ENCODE results near the gene DECR2. TPM values are rescaled to one million over a fixed set of nuclear protein-coding genes. Genes with fewer than 3 reads are reported as not detected.
A peak's percentile ranks its signal among the peaks of the same experiment; 100 is the strongest.
"Not testable (repeated sequence)": the region's sequence is repeated elsewhere in the genome, so short reads cannot be mapped to it uniquely, and the experiment has no call there.

The DECR2 gene
- total RNA-seq, 1 experiment from 2014 or later, result 37.2 TPM

- Mint-ChIP-seq H3K4me3 (ENCODE audit: unreplicated experiment) (no peak overlapping the region), H3K9me3 (ENCODE audit: unreplicated experiment) (no peaks in the 10 kb centered on the region), H3K27me3 (ENCODE audit: insufficient read depth, unreplicated experiment) (no peaks in the 10 kb centered on the region), H3K36me3 (ENCODE audit: insufficient read depth, unreplicated experiment) (peaks cover 9% of the 10 kb centered on the region), H3K27ac (ENCODE audit: low read depth, unreplicated experiment) (no peak overlapping the region), H3K4me1 (ENCODE audit: insufficient read depth, unreplicated experiment) (peaks cover 6% of the 10 kb centered on the region)
- CTCF ChIA-PET, result interaction anchor here (0.6 to 0.8 kb wide), 7 partner anchors 111 to 297 kb away, joined by 3 to 4 read pairs (median 3); no protein-coding TSS in a partner anchor
- intact Hi-C loops (cut with micrococcal nuclease), result loop anchor here (2.0 kb wide), 1 partner anchor 108 kb away; no protein-coding TSS in a partner anchor
- POLR2A ChIA-PET, result interaction anchor here (0.7 kb wide), 1 partner anchor 109 kb away, joined by 3 read pairs; no protein-coding TSS in a partner anchor
- DNase-seq (ENCODE audit: unreplicated experiment), result no peak
- BruUV-seq (replicated peaks), result no TSS peak
- peak; percentile 17 for TF ChIP-seq CTCF (IDR thresholded peaks at IDR 0.05; ENCODE audit: unreplicated experiment)
These were observed 15.0 kb upstream of the DECR2 start for GRCh38 chr16:386641-387156.

GRCh38 chr16:387761-388666 is 13.7 kb upstream of the DECR2 start:
- H3K27ac Mint-ChIP-seq (ENCODE audit: low read depth, unreplicated experiment); H3K9me3 Mint-ChIP-seq (ENCODE audit: unreplicated experiment); H3K36me3 Mint-ChIP-seq (ENCODE audit: insufficient read depth, unreplicated experiment); POLR2A ChIA-PET; H3K27me3 Mint-ChIP-seq (ENCODE audit: insufficient read depth, unreplicated experiment); DNase-seq (ENCODE audit: unreplicated experiment); H3K4me1 Mint-ChIP-seq (ENCODE audit: insufficient read depth, unreplicated experiment); BruUV-seq (replicated peaks); H3K4me3 Mint-ChIP-seq (ENCODE audit: unreplicated experiment): not testable (repeated sequence)
- intact Hi-C loops (cut with micrococcal nuclease), result loop anchor here (2.0 kb wide), 1 partner anchor 107 kb away; no protein-coding TSS in a partner anchor
- CTCF ChIA-PET, result interaction anchor here (0.7 kb wide), 2 partner anchors 153 to 221 kb away, joined by 3 read pairs; no protein-coding TSS in a partner anchor

GRCh38 chr16:389352-389751 is 12.3 kb upstream of the DECR2 start:
- Mint-ChIP-seq H3K9me3 (ENCODE audit: unreplicated experiment) (no peaks in the 10 kb centered on the region), H3K4me1 (ENCODE audit: insufficient read depth, unreplicated experiment) (no peaks in the 10 kb centered on the region), H3K36me3 (ENCODE audit: insufficient read depth, unreplicated experiment) (no peaks in the 10 kb centered on the region), H3K4me3 (ENCODE audit: unreplicated experiment) (no peak overlapping the region), H3K27ac (ENCODE audit: low read depth, unreplicated experiment) (no peak overlapping the region), H3K27me3 (ENCODE audit: insufficient read depth, unreplicated experiment) (no peaks in the 10 kb centered on the region)
- ChIA-PET CTCF (no interaction called here), POLR2A (no interaction called here)
- intact Hi-C loops (cut with micrococcal nuclease), result no loop called here
- no TSS peak for BruUV-seq (replicated peaks)
- no peak for TF ChIP-seq CTCF (IDR thresholded peaks at IDR 0.05; ENCODE audit: unreplicated experiment)
- no peak for DNase-seq (ENCODE audit: unreplicated experiment)

GRCh38 chr16:391885-392335 is 9.8 kb upstream of the DECR2 start:
- Mint-ChIP-seq H3K27ac (ENCODE audit: low read depth, unreplicated experiment) (no peak overlapping the region), H3K4me3 (ENCODE audit: unreplicated experiment) (no peak overlapping the region), H3K4me1 (ENCODE audit: insufficient read depth, unreplicated experiment) (no peaks in the 10 kb centered on the region), H3K36me3 (ENCODE audit: insufficient read depth, unreplicated experiment) (peaks cover 5% of the 10 kb centered on the region), H3K27me3 (ENCODE audit: insufficient read depth, unreplicated experiment) (no peaks in the 10 kb centered on the region), H3K9me3 (ENCODE audit: unreplicated experiment) (no peaks in the 10 kb centered on the region)
- TF ChIP-seq CTCF (IDR thresholded peaks at IDR 0.05; ENCODE audit: unreplicated experiment), result peak; percentile 88
- intact Hi-C loops (cut with micrococcal nuclease), result loop anchor here (1.0 to 5.0 kb wide), 2 partner anchors 133 to 195 kb away; no protein-coding TSS in a partner anchor
- DNase-seq (ENCODE audit: unreplicated experiment), result peak; percentile 70
- no TSS peak for BruUV-seq (replicated peaks)
- CTCF ChIA-PET, result interaction anchor here (0.6 to 0.9 kb wide), 3 partner anchors 17 to 335 kb away, joined by 3 to 10 read pairs (median 3); no protein-coding TSS in a partner anchor
- POLR2A ChIA-PET, result interaction anchor here (1.3 kb wide), 1 partner anchor 33 kb away, joined by 3 read pairs; the partner anchor contains the start of gene RAB11FIP3
